Suprapubic skin (tissue), 3 donors: ENCODE results near the gene THOC5.

ENCODE experiments used
- EP300 ChIP-seq: sonication (generic); formaldehyde crosslinking; IDR thresholded peaks from one replicate; pipeline ENCODE4 v1.6.1; 2017; ENCODE audit warnings: antibody characterized with exemption
- TF ChIP-seq, protein P1 (sequence below), 2 donors: fragments of 200-600 bp in 1 of 2; fragments of 450-650 bp in 1 of 2; sonication (generic) in 1 of 2; IDR thresholded peaks; one replicate each; pipeline ENCODE4 v1.5.1; 2016 to 2019; ENCODE audit warnings: antibody characterized with exemption in 2 of 2, mild to moderate bottlenecking in 1 of 2, moderate library complexity in 1 of 2

DNA sequence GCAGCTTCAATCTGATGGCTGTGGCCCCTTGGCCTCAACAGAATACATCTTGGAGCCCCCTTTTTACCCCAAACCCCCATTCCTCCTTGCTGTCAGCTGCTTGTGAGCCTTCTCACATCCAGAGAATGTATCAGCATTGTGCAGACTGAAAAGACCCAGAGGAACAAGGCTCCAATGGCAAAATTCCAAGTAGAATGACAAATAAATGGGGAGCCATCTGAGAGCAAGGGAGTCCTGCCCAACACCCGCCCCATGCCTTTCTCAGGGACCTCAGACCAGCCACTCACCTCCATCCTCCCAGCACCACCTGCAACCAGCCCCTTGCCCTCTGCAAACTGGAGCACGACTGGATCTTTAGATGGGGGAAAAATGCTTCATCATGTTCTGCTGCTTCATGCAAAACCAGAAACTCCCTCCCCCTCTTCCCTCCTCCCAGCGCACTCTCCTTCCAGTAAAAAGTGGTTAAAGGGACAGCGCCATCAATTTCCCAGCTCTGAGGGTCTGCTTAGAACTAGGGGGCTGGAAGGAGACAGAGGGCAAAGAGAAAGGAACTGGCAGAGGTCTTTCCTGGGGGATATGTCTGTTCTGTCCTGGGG, 75.7 kb downstream of the THOC5 start:
- TF ChIP-seq, protein P1, sequence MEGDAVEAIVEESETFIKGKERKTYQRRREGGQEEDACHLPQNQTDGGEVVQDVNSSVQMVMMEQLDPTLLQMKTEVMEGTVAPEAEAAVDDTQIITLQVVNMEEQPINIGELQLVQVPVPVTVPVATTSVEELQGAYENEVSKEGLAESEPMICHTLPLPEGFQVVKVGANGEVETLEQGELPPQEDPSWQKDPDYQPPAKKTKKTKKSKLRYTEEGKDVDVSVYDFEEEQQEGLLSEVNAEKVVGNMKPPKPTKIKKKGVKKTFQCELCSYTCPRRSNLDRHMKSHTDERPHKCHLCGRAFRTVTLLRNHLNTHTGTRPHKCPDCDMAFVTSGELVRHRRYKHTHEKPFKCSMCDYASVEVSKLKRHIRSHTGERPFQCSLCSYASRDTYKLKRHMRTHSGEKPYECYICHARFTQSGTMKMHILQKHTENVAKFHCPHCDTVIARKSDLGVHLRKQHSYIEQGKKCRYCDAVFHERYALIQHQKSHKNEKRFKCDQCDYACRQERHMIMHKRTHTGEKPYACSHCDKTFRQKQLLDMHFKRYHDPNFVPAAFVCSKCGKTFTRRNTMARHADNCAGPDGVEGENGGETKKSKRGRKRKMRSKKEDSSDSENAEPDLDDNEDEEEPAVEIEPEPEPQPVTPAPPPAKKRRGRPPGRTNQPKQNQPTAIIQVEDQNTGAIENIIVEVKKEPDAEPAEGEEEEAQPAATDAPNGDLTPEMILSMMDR (IDR thresholded peaks at IDR 0.05): no peak
- TF ChIP-seq EP300: no peak
